ENCODE measurements around the gene TDRD9.

TDRD9 gene

DNA sequence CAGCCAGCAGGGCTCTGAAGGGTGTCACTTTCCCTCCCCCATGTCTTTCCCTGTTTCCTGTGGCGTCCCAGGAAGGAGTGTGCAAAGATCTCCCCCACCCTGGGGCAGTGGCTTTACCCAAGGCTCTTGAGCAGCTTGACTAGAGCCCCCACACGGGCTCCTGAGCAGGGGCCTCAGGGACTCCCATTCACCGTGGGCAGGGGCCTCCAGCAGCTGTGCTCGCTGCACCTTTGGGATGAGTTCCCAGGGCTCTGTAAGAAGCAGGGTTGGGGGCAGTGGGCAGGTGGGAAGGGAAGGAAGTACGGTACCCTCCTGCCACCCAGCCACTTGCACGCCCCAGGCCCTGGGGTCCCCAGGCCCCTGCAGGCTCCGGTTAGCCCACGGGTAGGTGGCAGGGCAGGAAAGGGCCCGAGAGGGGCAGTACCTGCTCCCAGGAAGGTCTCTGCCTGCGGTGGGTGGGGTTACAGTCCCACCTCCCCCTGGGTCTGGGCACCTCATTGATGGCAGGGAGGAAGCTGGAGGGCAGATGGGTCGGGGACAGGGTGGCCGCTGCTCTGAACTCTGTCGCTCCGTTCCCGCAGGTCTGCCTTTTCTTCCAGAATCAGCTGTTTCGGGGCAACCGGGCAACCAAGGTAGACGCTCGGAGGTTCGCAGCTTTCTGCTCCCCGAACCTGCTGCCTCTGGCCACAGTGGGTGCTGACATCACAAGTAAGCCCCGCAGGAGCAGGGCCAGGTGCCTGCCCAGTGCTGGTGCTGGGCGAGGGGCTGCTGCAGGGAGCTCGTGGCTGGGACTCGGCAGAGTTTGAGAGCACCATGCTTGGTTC lies 170.2 kb downstream of the TDRD9 start:
- H3K36me3 Mint-ChIP-seq, result no peaks in the 10 kb centered on the region
- DNase-seq (ENCODE audit: low spot score in 2 of 2) (no peak), ATAC-seq (no peak)
- H3K27ac Mint-ChIP-seq, result no peak overlapping the region
- no peaks in the 10 kb centered on the region for H3K9me3 Mint-ChIP-seq
- H3K4me1 Mint-ChIP-seq, result peaks cover 7% of the 10 kb centered on the region
- H3K4me3 Mint-ChIP-seq, result no peak overlapping the region

DNA sequence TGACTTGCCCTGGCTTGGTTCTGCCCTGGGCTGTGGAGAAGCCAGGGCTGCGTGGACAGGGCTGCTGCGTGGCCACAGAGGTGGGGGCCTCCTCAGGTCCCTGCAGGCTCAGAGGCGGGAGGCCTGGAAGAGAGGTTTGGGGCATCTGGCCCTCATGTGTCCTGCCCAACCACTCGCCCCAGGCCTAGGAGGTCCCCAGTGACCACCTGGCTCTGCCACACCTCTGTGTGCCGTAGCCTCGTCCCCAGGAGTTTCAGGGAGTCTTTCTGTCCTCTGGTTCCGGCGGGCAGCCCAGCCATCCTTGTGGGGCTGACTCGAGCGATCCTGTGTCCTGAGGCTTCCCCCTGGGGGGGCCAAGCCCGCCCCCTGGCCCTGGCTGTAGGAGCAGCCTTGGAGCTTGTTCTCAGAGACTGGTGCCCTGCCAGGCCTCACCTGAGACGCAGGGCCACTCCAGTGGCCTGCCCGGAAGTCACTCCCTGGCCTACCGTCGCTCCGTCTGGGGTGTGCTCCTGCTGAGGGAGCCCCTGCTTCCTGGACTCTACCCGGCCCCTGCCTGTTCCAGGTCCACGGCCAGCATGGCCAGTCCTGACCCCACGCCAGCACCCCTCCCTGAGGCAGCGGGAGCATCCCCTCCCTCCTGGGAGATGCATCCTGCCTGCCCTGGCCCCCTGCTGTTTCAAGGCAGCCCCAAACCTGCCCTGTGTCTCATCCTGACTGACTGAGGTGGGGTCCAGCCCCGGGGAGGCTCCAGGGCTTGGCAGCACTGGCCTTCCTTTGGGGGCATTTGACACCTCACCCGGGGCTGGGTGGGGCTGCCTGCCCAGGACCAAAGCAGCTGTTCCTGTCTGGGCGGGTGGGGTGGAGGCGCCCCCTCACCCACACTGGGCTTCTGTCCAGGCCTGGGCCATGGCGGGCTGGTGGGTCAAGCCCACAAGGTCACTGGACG lies 171.1 kb downstream of the TDRD9 start:
- DNase-seq (ENCODE audit: low spot score in 2 of 2), result no peak
- no peaks in the 10 kb centered on the region for H3K9me3 Mint-ChIP-seq
- H3K4me3 Mint-ChIP-seq, result no peak overlapping the region
- no peak for ATAC-seq
- no peaks in the 10 kb centered on the region for H3K36me3 Mint-ChIP-seq
- peaks cover 4% of the 10 kb centered on the region for H3K4me1 Mint-ChIP-seq
- no peak overlapping the region for H3K27ac Mint-ChIP-seq

DNA sequence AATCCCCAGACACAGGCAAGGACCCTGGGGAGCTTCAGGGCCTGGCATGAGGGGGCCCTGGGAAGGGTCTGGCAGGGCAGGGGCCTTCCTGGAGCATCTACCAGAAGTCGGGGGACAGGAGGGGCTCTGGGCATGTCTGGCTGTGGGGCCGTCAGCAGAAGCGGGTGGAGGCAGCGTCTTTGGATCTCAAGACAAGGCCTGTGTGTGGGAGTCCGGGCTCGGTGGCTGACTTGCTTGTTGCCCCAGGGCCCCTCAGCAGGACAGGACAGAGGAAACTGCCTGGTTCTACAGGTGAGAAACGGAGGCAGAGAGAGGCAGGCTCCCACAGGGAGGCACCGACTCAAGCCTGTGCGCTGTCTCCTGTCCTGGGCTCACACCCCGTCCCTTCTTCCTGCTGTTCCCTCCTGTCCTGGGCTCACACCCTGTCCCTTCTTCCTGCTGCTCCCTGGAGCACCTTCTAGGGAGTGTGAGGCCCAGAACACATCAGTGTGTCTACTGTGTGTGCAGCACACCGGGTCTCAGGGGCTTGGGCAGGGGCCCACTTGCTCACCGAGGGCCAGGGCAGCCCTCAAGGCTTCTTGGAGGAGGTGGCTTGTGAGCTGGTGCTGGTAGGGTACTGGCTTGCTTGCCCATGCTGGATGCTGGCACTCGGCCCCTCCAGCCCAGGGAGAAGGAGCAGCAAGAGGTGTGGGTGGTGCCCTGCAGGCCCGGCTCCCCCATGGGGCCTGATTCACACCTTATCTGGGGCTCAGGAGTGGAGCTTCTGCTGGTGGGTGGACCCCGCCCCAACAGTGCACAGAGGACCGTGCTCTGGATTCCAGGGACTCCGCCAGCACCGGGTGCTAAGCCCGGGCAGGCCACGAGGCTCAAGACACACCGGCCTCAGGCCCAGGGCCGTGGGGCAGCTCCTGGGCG lies 172.2 kb downstream of the TDRD9 start:
- Mint-ChIP-seq H3K4me3 (no peak overlapping the region), H3K4me1 (no peaks in the 10 kb centered on the region), H3K27ac (no peak overlapping the region), H3K36me3 (no peaks in the 10 kb centered on the region), H3K9me3 (no peaks in the 10 kb centered on the region)
- ATAC-seq, result no peak
- no peak for DNase-seq (ENCODE audit: low spot score in 2 of 2)

DNA sequence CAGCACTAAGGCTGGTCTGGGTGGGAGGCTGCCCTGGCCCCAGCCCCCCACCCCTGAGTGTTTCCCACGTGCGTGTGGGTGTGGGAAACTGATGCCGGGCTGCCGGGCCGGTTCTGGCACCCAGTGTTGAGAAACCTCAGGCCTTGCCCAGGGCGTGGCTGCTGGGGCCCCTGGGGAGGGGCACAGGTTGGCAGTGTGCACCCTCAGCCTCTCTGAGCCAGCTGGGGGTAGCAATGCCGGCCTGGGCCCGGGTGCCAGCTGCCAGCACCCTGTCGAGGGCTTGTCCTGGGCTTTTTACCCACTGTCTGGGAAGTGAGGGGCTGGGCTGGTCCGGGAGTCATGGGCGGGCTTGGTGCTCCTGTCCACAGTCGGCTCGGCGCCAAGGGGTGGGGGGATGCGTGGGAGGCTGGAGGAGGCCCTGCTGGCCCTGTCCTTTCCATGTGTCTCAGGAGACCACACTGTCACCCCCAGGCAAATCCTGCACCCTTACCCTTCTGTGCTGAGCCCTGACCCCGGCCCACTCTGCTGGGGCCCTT lies 172.9 kb downstream of the TDRD9 start:
- DNase-seq (ENCODE audit: low spot score in 2 of 2), result no peak

DNA sequence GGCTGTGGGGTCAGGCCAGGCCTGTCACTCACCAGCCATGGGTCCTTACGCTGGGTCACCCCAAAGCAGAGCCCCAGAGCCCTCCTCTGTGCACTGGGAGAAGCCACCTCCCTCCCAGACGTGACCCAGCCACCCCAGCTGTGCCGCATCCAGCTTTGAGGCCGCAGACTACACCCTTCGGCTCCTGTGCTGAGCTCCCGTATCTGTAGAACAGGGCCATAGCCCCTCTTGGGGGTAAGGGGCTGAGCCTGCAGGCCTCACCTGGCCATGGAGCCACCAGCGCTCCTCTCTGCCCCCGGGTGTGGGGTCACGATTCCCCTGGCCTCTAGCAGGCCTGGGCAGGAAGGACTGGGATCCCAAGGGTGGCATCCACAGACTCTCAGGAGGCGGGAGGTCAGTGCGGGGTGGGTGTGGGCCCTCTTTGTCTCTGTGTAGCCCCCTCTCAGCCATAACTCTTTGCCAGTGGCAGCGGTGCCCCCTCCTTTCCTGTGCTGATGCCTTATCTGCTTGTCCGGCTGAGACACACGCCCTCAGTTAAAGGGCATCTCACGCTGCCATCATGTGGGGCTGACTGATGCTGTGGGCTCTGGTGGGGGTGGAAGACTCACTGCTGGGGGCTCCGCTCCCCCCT lies 173.5 kb downstream of the TDRD9 start:
- no peak for DNase-seq (ENCODE audit: low spot score in 2 of 2)
- no peaks in the 10 kb centered on the region for H3K9me3 Mint-ChIP-seq
- H3K36me3 Mint-ChIP-seq, result no peaks in the 10 kb centered on the region
- no peak overlapping the region for H3K27ac Mint-ChIP-seq
- no peak overlapping the region for H3K4me3 Mint-ChIP-seq
- H3K4me1 Mint-ChIP-seq, result no peaks in the 10 kb centered on the region
- no peak for ATAC-seq

More for the DNA sequence above, 172.9 kb downstream of the TDRD9 start:
- Mint-ChIP-seq H3K4me3 (no peak overlapping the region), H3K27ac (no peak overlapping the region), H3K36me3 (no peaks in the 10 kb centered on the region), H3K9me3 (no peaks in the 10 kb centered on the region), H3K4me1 (no peaks in the 10 kb centered on the region)
- no peak for ATAC-seq
